GM10248 (cell line): ENCODE results near the gene TSPYL2.

ENCODE experiments used
- CTCF ChIA-PET: fragments of 300-600 bp; sonication (Branson Sonifier 250); formaldehyde crosslinking; extraction: SDS; loops from one replicate; lab custom pipeline; 2021; ENCODE audit warnings: antibody characterized with exemption; lab: Yijun Ruan, JAX
- POLR2A ChIA-PET: fragments of 350-650 bp; sonication (Branson Sonifier 250); formaldehyde crosslinking; extraction: SDS; loops from one replicate; lab custom pipeline; 2020; ENCODE audit warnings: antibody characterized with exemption; lab: Yijun Ruan, JAX
- DNase-seq: peaks from one replicate; pipeline ENCODE4 v3.0.0; 2012; ENCODE audit errors: extremely low spot score
- TF ChIP-seq, protein P1 (sequence below): IDR thresholded peaks from 2 replicates; pipeline ENCODE4 v1.5.1; 2012; ENCODE audit warnings: mild to moderate bottlenecking, low read depth; ENCODE audit errors: extremely low read depth, missing control alignments, control extremely low read depth

The TSPYL2 gene

DNA sequence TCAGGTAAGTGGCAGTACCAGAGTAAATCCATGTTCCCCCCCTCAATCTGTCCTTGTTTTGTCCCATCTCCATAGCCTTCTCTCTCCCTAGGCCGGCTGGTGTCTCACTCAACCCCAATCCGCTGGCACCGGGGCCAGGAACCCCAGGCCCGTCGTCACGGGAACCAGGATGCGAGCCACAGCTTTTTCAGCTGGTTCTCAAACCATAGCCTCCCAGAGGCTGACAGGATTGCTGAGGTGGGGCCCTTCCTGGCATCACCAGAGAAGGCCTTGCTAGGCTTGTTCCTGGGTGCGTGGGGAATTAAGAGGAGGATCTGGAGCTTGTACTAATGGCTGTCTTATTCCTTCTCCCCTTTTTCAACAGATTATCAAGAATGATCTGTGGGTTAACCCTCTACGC is 2.7 kb downstream of the TSPYL2 start:
- TF ChIP-seq, protein P1, sequence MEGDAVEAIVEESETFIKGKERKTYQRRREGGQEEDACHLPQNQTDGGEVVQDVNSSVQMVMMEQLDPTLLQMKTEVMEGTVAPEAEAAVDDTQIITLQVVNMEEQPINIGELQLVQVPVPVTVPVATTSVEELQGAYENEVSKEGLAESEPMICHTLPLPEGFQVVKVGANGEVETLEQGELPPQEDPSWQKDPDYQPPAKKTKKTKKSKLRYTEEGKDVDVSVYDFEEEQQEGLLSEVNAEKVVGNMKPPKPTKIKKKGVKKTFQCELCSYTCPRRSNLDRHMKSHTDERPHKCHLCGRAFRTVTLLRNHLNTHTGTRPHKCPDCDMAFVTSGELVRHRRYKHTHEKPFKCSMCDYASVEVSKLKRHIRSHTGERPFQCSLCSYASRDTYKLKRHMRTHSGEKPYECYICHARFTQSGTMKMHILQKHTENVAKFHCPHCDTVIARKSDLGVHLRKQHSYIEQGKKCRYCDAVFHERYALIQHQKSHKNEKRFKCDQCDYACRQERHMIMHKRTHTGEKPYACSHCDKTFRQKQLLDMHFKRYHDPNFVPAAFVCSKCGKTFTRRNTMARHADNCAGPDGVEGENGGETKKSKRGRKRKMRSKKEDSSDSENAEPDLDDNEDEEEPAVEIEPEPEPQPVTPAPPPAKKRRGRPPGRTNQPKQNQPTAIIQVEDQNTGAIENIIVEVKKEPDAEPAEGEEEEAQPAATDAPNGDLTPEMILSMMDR, result no peak
- no peak for DNase-seq
- ChIA-PET POLR2A (no interaction called here), CTCF (no interaction called here)

DNA sequence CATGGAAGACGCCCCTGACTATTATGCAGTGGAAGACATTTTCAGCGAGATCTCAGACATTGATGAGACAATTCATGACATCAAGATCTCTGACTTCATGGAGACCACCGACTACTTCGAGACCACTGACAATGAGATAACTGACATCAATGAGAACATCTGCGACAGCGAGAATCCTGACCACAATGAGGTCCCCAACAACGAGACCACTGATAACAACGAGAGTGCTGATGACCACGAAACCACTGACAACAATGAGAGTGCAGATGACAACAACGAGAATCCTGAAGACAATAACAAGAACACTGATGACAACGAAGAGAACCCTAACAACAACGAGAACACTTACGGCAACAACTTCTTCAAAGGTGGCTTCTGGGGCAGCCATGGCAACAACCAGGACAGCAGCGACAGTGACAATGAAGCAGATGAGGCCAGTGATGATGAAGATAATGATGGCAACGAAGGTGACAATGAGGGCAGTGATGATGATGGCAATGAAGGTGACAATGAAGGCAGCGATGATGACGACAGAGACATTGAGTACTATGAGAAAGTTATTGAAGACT is 3.6 kb downstream of the TSPYL2 start:
- ChIA-PET POLR2A (no interaction called here), CTCF (no interaction called here)
- TF ChIP-seq, protein P1, result no peak
- no peak for DNase-seq

DNA sequence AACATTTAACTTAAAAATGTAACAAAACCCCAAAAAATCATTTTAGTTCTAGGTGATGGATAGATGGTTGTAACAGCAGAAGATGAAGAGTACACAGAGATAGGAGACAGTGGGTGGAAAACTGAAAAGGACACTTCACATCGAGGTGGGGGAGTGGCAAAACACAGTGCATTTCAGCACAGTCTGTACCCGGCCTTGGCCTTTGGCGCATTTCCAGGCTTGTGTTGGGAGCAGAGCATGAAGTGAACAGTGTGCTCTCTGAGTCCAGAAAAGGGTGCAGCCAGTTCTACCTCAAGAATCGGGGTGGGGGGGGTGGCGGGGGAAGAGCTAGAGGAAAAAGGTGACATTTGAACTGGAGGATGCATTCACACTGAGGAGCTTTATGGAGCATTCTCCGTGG is 4.3 kb downstream of the TSPYL2 start:
- TF ChIP-seq, protein P1, result no peak
- DNase-seq, result no peak
- ChIA-PET CTCF (interaction anchor here (0.8 kb wide), 1 partner anchor 14 kb away, joined by 3 read pairs; no protein-coding TSS in a partner anchor), POLR2A (no interaction called here)

DNA sequence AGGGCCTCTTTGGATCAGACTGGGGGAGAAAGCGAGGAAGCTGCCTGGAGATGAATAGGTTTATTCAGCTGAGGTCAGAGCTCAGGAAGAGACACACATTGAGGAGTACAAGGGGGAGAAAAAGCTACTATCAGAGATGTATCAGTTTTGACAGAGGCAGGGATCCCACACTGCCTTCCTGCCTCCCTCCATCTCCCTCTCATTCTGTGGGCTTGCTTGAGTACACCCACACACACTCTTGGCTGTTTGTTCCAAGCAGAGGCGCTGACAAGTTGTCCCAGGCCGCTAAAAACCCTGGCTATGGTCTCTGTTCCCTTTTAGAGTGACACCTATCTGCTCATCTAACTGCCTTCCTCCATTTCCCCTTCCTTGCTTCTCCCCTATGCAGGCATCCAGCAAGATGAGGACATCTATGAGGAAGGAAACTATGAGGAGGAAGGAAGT is 5.2 kb downstream of the TSPYL2 start:
- ChIA-PET POLR2A (interaction anchor here (0.5 kb wide), 1 partner anchor 14 kb away, joined by 7 read pairs; no protein-coding TSS in a partner anchor), CTCF (interaction anchor here (0.8 kb wide), 1 partner anchor 15 kb away, joined by 3 read pairs; no protein-coding TSS in a partner anchor)
- DNase-seq, result no peak
- TF ChIP-seq, protein P1, result no peak

DNA sequence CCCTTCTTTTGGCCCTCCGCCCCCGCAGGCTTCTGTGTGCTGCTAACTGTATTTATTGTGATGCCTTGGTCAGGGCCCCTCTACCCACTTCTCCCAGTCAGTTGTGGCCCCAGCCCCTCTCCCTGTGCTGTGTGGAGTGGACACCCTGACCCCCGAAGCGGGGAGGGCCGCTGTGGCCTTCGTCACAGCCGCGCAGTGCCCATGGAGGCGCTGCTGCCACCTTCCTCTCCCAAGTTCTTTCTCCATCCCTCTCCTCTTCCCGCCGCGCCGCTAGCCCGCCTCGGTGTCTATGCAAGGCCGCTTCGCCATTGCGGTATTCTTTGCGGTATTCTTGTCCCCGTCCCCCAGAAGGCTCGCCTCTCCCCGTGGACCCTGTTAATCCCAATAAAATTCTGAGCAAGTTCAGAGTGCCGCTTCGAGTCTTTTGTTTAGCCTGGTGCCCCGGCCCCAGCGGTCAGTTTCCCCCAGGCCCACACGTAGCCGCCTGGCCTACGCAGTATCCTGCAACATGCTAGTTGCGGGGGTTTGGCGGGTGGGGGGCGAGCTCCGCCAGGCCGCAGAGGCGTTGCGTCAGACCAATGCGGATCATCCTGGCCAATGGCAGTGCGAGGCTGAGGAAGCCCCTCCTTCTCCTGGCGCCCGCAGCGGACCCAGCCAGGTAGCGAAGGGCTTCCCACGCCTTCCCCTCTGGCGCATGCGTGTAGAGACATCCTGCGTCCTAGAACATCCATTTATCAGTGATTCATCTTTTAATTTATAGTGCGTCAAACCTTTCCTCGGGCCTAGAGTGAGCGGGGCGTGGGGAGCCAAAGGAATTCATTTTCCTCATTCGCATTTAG is 6.2 kb downstream of the TSPYL2 start:
- ChIA-PET POLR2A (no interaction called here), CTCF (interaction anchor here (1.3 to 2.7 kb wide), 2 partner anchors 10 to 16 kb away, joined by 5 to 19 read pairs; no protein-coding TSS in a partner anchor)
- DNase-seq, result peak; percentile 70
- TF ChIP-seq, protein P1, result no peak

DNA sequence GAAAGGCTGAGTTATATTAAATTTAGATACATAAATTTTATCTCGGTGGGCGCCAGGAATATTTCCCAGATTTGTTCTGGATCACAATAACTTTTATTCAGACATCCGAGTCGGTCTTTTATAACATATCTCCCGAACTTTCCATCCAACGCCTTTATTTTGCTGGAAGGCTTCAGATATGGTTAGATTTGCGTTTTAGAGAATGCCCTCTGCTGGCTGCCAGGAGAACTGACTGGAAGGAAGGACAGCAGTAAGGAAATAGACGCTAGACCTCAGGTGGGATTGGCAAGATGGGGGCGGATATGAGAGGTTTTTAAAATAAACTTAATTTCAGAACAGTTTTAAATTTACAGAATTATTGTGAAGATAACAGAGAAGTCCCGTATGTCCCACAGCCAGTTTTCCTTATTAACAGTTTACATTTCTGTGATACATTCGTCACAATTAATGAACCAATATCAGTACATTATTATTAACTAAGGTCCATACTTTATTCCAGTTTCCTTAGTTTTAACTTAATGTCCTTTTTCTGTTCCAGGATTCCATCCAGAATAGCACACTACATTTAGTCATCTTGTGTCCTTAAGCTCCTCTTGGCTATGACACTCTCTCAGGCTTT is 7.2 kb downstream of the TSPYL2 start:
- CTCF ChIA-PET, result interaction anchor here (1.3 to 2.7 kb wide), 2 partner anchors 11 to 17 kb away, joined by 5 to 19 read pairs; no protein-coding TSS in a partner anchor
- peak; percentile 42 for DNase-seq
- TF ChIP-seq, protein P1, result peak; percentile 61
- POLR2A ChIA-PET, result no interaction called here
